Liver (tissue), 3 donors: Measurements from ENCODE around the gene FCN3.

Source experiments
- CTCF ChIP-seq: fragments of 150-350 bp; IDR thresholded peaks from 2 replicates; pipeline ENCODE4 v1.5.1; 2017; ENCODE audit warnings: improper control_type of control experiment, low read depth, low read length; ENCODE audit not compliant: missing input control
- EGR1 ChIP-seq, 2 donors: IDR thresholded peaks; 2 replicates each; pipeline ENCODE4 v1.6.1; 2016 to 2018; ENCODE audit warnings: antibody characterized with exemption in 2 of 2, low read depth in 2 of 2
- JUND ChIP-seq, 2 donors: IDR thresholded peaks; 2 replicates each; pipeline ENCODE4 v1.6.1; 2016; ENCODE audit warnings: antibody characterized with exemption in 2 of 2
- REST ChIP-seq: IDR thresholded peaks from 2 replicates; pipeline ENCODE4 v1.6.1; 2016; ENCODE audit warnings: antibody characterized with exemption, mild to moderate bottlenecking
- TAF1 ChIP-seq: conservative IDR thresholded peaks from 2 replicates; pipeline ENCODE4 v1.6.1; 2016; ENCODE audit warnings: antibody characterized with exemption, mild to moderate bottlenecking
- donor health status: healthy.
- donor health status: healthy.

- TF ChIP-seq TAF1 (no peak), CTCF (peak; percentile 95), REST (no peak), JUND (IDR thresholded peaks at IDR 0.05) (no peak), EGR1 (IDR thresholded peaks at IDR 0.05; ENCODE audit: low read depth in 2 of 2) (no peak)
Observed at GRCh38 chr1:27395441-27396195, 21.0 kb upstream of the FCN3 start.
